ENCODE measurements around the gene GRM5. TPM values are rescaled to one million over a fixed set of nuclear protein-coding genes. Genes with fewer than 3 reads are reported as not detected.

Gene GRM5
- total RNA-seq, 1 experiment from 2014 or later: not detected

DNA sequence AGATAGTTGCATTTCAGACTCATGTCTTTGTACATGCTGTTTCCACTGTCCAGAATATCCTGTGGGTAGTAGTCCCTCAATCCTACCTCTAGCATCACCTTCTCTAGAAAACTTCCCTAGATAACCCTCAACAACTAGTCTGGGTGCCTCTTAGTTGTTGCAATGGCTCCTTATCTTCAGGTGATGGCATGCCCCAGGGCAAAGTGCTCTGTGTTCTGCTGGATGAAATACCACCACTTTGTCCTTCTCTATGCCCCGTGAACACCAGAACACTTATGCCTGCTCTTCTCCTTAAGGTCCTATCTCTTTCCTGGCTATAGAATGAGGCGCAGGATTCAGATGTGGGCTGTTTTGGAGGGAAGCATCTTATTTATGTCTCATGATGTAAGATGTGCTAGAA lies 569.9 kb downstream of the GRM5 start:
- ChIA-PET POLR2A (ENCODE audit: unreplicated experiment) (no interaction called here), CTCF (no interaction called here)
- H3K4me2 ChIP-seq (ENCODE audit: low read length): no peak overlapping the region
- ATAC-seq: no peak
- no peak overlapping the region for H3K4me3 ChIP-seq (ENCODE audit: low read length)
- no peaks in the 10 kb centered on the region for H3K9me2 ChIP-seq (replicated peaks; ENCODE audit: low read length)
- no peak for DNase-seq
- no peaks in the 10 kb centered on the region for H3K4me1 ChIP-seq (ENCODE audit: insufficient read depth, low read length)
- no peak overlapping the region for H3K27ac ChIP-seq (ENCODE audit: low read length)
- no peaks in the 10 kb centered on the region for H3F3A ChIP-seq (ENCODE audit: low read length, unreplicated experiment)
- no TSS peak for BruUV-seq (replicated peaks)
- H4K20me1 ChIP-seq (ENCODE audit: low read length): no peaks in the 10 kb centered on the region
- no peaks in the 10 kb centered on the region for H3K79me2 ChIP-seq (ENCODE audit: low read length)
- no peak overlapping the region for H3K9ac ChIP-seq (ENCODE audit: low read length)
- H2AFZ ChIP-seq (ENCODE audit: low read length): no peak overlapping the region
- H3K9me3 ChIP-seq (ENCODE audit: low read length): no peaks in the 10 kb centered on the region
- intact Hi-C loops (cut with micrococcal nuclease): loop anchor here (10.0 kb wide), 1 partner anchor 1141 kb away; no protein-coding TSS in a partner anchor
- no peaks in the 10 kb centered on the region for H3K27me3 ChIP-seq (ENCODE audit: low read length)
- no peaks in the 10 kb centered on the region for H3K36me3 ChIP-seq (ENCODE audit: low read depth, low read length)
- no peak for TF ChIP-seq EZH2 (IDR thresholded peaks at IDR 0.05; ENCODE audit: low read length, unreplicated experiment)
- TF ChIP-seq CTCF (conservative IDR thresholded peaks at IDR 0.05; ENCODE audit: low read depth, low read length): no peak
- TF ChIP-seq EZH2phosphoT487 (IDR thresholded peaks at IDR 0.05; ENCODE audit: borderline replicate concordance, low read length): no peak

DNA sequence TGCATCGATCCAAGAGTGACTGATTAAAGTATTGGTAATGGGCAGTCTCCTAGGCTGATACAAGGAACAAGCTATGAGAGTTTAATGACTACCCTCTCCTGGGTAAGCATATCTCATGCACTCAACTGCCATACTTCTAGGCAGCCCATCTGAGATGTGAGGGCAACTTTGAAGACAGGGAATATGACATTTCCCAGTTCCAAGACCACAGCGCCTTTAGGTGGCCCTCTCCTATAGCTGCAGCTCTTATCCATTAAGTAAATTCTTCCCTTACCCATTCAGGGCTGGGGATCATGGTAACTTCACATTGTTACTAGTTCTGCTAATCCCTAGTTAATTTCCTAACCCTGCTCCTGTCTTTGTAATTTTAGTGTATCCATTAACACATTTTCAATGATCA lies 570.9 kb downstream of the GRM5 start:
- ATAC-seq (no peak), DNase-seq (peak; percentile 27)
- no peak overlapping the region for H3K4me3 ChIP-seq (ENCODE audit: low read length)
- ChIA-PET CTCF (no interaction called here), POLR2A (ENCODE audit: unreplicated experiment) (no interaction called here)
- TF ChIP-seq EZH2 (IDR thresholded peaks at IDR 0.05; ENCODE audit: low read length, unreplicated experiment) (no peak), EZH2phosphoT487 (IDR thresholded peaks at IDR 0.05; ENCODE audit: borderline replicate concordance, low read length) (no peak), CTCF (conservative IDR thresholded peaks at IDR 0.05; ENCODE audit: low read depth, low read length) (peak; percentile 44)
- no peaks in the 10 kb centered on the region for H3K36me3 ChIP-seq (ENCODE audit: low read depth, low read length)
- no peak overlapping the region for H2AFZ ChIP-seq (ENCODE audit: low read length)
- H3K9me3 ChIP-seq (ENCODE audit: low read length): no peaks in the 10 kb centered on the region
- H3K4me2 ChIP-seq (ENCODE audit: low read length): no peak overlapping the region
- intact Hi-C loops (cut with micrococcal nuclease): loop anchor here (10.0 kb wide), 1 partner anchor 1140 kb away; no protein-coding TSS in a partner anchor
- H3F3A ChIP-seq (ENCODE audit: low read length, unreplicated experiment): no peaks in the 10 kb centered on the region
- no peaks in the 10 kb centered on the region for H3K79me2 ChIP-seq (ENCODE audit: low read length)
- BruUV-seq (replicated peaks): no TSS peak
- no peak overlapping the region for H3K27ac ChIP-seq (ENCODE audit: low read length)
- H3K4me1 ChIP-seq (ENCODE audit: insufficient read depth, low read length): no peaks in the 10 kb centered on the region
- H3K9me2 ChIP-seq (replicated peaks; ENCODE audit: low read length): 0 out of 2 replicates have a peak, but pooled peaks cover 4% of the 10 kb centered on the region
- no peaks in the 10 kb centered on the region for H3K27me3 ChIP-seq (ENCODE audit: low read length)
- no peaks in the 10 kb centered on the region for H4K20me1 ChIP-seq (ENCODE audit: low read length)
- H3K9ac ChIP-seq (ENCODE audit: low read length): no peak overlapping the region

GRCh38 chr11:88491674-88492073 lies 574.1 kb downstream of the GRM5 start:
- ChIA-PET CTCF (no interaction called here), POLR2A (ENCODE audit: unreplicated experiment) (interaction anchor here (0.6 kb wide), 1 partner anchor 320 kb away, joined by 3 read pairs; no protein-coding TSS in a partner anchor)
- DNase-seq: no peak
- no peak overlapping the region for H3K4me3 ChIP-seq (ENCODE audit: low read length)
- intact Hi-C loops (cut with micrococcal nuclease): loop anchor here (10.0 kb wide), 1 partner anchor 1137 kb away; no protein-coding TSS in a partner anchor
- H3K36me3 ChIP-seq (ENCODE audit: low read depth, low read length): no peaks in the 10 kb centered on the region
- H3K79me2 ChIP-seq (ENCODE audit: low read length): no peaks in the 10 kb centered on the region
- H3F3A ChIP-seq (ENCODE audit: low read length, unreplicated experiment): no peaks in the 10 kb centered on the region
- H3K4me1 ChIP-seq (ENCODE audit: insufficient read depth, low read length): peaks cover 26% of the 10 kb centered on the region
- no peaks in the 10 kb centered on the region for H4K20me1 ChIP-seq (ENCODE audit: low read length)
- no peaks in the 10 kb centered on the region for H3K9me3 ChIP-seq (ENCODE audit: low read length)
- no peak overlapping the region for H3K9ac ChIP-seq (ENCODE audit: low read length)
- no peak for TF ChIP-seq EZH2 (IDR thresholded peaks at IDR 0.05; ENCODE audit: low read length, unreplicated experiment)
- TF ChIP-seq EZH2phosphoT487 (IDR thresholded peaks at IDR 0.05; ENCODE audit: borderline replicate concordance, low read length): no peak
- no peak for TF ChIP-seq CTCF (conservative IDR thresholded peaks at IDR 0.05; ENCODE audit: low read depth, low read length)
- ATAC-seq: no peak
- H2AFZ ChIP-seq (ENCODE audit: low read length): no peak overlapping the region
- 0 out of 2 replicates have a peak, but pooled peaks cover 4% of the 10 kb centered on the region for H3K9me2 ChIP-seq (replicated peaks; ENCODE audit: low read length)
- H3K4me2 ChIP-seq (ENCODE audit: low read length): no peak overlapping the region
- no peak overlapping the region for H3K27ac ChIP-seq (ENCODE audit: low read length)
- H3K27me3 ChIP-seq (ENCODE audit: low read length): no peaks in the 10 kb centered on the region
- no TSS peak for BruUV-seq (replicated peaks)

Measured in PC-3 (cell line).